ENCODE data around the gene IER3.
"Not testable (repeated sequence)": the region's sequence is repeated elsewhere in the genome, so short reads cannot be mapped to it uniquely, and the experiment has no call there.

IER3 gene

DNA sequence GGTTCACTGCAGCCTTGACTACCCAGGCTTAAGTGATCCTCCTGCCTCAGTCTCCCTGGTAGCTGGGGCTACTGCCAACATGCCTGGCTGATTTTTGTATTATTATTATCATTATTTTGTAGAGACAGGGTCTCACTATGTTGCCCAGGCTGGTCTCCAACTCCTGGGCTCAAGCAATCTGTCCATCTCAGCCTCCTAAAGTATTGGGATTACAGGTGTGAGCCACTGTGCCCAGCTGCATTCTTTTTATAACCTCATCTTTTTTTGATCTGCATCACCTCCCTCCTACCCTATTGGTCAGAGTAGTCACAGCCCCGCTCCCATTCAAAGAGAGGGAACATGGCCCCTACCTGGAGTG lies 23.6 kb upstream of the IER3 start:
- no peak for DNase-seq

GRCh38 chr6:30767158-30767943 lies 23.0 kb upstream of the IER3 start:
- DNase-seq, result no peak

GRCh38 chr6:30766461-30767157 lies 22.3 kb upstream of the IER3 start:
- DNase-seq, result no peak

DNA sequence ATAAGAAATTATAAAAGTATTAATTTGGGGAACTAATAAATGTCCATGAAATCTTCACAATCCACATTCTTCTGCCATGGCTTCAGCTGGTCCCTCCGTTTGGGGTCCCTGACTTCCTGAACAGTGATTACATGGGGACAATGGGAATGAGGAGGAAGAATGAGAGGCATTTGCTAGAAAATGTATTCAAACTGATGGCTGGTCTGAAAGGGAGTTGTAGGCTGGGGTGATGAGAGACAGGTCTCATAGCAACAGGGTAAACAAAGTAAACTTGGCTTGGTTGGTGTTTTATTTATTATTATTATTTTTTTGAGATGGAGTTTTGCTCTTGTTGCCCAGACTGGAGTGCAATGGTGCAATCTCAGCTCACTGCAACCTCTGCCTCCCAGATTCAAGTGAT lies 21.1 kb upstream of the IER3 start:
- DNase-seq, result not testable (repeated sequence)

DNA sequence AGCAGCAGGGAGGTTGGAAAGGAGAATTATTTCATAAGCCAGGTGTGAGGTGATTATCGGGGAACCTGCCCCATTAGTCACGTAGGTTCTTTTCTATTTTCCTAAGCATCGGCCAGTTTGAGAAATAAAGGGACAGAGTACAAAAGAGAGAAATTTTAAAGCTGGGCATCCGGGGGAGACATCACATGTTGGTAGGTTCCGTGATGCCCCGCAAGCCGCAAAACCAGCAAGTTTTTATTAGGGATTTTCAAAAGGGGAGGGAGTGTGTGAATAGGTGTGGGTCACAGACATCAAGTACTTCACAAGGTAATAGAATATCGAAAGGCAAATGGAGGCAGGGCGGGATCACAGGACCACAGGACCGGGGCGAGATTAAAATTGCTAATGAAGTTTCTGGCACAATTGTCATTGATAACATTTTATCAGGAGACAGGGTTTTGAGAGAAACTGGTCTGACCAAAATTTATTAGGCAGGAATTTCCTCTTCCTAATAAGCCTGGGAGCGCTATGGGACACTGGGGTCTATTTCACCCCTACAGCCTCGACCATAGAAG lies 20.2 kb upstream of the IER3 start:
- not testable (repeated sequence) for DNase-seq

DNA sequence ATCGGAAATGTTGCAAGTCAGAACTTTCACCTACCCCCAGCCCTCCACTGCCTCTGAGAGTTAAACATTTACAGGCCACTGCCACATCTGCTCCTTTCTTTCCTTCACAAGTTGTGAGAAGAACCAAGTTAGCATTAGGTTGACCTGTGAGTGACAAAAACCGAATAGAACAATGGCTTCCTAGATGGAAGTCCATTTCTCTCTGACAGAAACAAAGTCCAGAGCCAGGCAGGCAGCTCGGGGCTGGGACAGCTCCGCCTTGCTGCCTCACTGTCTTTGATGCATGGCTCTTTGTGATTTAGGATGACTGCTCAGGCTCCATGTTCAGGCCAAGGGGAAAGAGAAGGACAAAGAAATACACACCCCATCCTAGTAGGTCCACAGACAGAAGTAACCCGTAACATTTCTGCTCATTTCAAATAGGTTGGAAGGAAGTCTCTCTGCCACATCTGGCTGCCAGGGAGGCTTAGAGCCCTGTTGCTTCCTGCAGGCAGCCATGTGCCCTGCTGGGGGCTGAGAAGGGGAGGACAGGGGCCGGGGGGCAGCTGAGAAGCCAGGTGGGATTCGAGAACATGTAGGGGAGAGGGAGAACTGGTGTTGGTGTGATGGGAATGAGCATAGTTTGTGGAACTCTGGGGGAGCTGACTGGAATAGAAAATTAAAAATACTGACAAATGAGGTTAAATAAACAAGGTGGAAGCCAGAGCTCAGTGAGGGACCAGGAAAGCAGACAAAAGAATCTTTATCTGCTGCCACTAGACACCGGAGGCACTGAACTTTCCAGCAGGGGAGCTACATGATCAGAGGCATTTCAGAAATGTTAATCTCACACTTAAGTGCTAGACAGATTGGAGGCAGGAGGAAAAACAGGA lies 19.5 kb upstream of the IER3 start:
- no peak for DNase-seq

- no peak for DNase-seq
These were observed 18.8 kb upstream of the IER3 start for GRCh38 chr6:30763155-30763617.

GRCh38 chr6:30761791-30762429 lies 17.6 kb upstream of the IER3 start:
- no peak for DNase-seq

- no peak for DNase-seq
These were observed 16.2 kb upstream of the IER3 start for GRCh38 chr6:30760549-30760948.

DNA sequence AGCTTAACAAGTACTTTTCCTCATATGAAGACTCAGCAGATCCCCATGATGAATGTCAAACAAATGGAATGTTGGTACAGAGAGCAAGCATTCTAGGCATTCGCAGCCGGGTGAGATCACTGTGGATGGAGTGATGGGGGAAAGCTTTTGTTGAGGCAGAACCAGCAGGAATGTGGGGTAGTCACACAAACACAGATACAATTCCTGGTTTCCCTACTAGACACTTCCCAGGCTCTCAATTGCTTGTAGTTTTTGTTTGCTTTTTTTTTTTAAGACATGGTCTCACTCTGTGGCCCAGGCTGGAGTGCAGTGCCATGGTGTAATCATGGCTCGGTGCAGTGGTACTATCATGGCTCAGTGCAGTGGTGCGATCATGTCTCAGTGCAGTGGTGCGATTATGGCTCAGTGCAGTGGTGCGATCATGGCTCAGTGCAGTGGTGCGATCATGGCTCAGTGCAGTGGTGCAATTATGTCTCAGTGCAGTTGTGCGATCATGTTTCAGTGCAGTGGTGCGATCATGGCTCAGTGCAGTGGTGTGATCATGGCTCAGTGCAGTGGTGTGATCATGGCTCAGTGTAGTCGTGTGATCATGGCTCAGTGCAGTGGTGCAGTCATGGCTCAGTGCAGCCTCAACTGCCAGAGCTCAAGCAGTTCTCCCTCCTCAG lies 15.4 kb upstream of the IER3 start:
- no peak for DNase-seq

GRCh38 chr6:30757261-30757904 lies 13.0 kb upstream of the IER3 start:
- no peak for DNase-seq

DNA sequence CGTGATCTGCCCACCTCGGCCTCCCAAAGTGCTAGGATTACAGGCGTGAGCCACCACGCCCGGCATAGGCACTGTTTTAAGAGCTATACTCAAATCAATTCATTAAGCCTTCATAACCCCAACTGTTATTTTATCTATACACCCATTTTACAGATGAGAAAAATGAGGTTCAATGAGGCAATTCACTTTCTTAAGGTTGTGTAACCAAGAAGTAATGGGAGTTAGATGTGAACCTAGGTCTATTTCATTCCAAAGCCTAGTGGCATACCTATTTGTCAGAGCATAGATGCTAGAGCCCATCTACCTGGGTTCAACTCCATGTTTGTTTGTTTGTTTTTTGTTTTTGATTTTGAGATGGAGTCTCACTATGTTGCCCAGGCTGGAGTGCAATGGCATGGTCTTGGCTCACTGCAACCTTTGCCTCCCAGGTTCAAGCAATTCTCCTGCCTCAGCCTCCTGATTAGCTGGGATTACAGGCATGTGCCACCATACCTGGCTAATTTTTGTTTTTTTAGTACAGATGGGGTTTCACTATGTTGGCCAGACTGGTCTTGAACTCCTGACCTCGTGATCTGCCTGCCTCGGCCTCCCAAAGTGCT lies 12.2 kb upstream of the IER3 start:
- DNase-seq, result not testable (repeated sequence)

DNA sequence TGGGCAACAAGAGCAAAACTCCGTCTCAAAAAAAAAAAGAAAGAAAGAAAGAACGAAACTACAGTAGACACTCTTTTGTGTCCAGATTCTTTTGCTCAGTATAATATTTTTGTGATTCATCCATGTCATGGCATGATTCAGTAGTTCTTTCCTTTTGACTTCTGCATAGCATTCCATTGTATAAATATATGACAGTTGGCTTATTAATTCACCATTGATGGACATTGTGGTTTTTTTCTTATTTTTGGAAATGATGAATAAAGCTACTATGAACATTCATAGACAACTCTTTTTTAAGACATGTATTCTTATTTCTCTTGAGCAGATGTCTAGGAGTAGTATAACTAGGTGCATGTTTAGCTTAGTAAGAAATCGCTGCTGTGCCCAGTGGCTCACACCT lies 10.3 kb upstream of the IER3 start:
- no peak for DNase-seq

DNA sequence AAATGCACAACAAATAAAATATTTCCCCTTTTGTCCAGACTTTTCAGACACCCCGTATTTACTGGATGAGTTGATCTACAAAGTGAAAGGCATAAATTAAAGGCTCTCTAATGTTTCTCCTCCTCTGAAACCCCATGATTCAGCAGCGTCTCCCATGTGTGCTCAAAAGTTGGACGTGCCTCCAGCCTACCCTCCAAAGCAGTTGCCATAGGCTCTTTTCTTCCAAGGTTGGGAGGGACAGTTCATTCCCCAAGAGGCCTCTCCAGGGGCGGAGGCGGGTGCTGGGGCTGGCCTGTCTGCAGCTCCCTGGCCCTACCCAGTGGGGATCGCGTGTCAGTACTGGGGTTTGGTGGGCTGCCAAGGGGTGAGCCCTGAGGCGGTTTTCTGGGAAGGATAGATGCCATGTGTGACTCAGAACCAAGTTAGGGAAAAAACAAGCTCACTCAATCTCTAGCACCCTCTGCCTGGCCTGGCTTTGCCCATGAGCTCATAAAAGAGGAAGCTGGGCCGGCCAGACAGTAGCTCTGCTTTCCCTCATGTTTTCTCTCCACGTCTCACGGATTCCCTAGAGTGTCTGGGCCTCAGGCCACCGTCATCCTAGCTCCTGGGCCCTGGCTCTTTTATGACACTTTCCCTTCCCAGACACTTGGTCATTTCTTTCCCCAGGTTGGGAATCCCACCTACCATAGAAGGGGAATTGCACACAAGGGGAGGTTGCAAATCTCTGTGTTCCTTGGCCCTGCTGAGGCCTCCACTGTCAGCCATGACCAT lies 8.0 kb upstream of the IER3 start:
- DNase-seq, result no peak

DNA sequence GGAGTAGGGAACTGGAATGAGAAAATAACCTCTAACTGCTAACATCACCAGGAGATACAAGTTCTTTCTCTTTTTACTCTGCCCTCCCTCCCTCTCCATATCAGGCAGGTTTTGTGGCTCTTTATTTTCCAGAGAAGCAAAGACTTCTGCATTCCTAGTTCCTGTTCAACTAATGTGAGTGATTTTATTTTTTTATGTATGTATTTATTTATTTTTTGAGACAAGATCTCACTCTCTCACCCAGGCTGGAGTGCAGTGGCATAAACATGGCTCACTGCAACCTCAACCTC lies 6.0 kb upstream of the IER3 start:
- no peak for DNase-seq

GRCh38 chr6:30749554-30750378 lies 5.4 kb upstream of the IER3 start:
- no peak for DNase-seq

GRCh38 chr6:30748851-30749540 lies 4.6 kb upstream of the IER3 start:
- DNase-seq, result no peak

- DNase-seq, result no peak
These were observed 3.8 kb upstream of the IER3 start for GRCh38 chr6:30747902-30748769.

All from GF-D8 (cell line).